HepG2 (cell line): Measurements from ENCODE around the gene DYNLT5. TPM values are rescaled to one million over a fixed set of nuclear protein-coding genes. Genes with fewer than 3 reads are reported as not detected.

ENCODE experiments used
- ATAC-seq: fragments of 200-7000 bp; cut with Tn5 transposase; 3 replicates; pipeline ENCODE4 v1.9.1; 2020; ENCODE audit warnings: mild to moderate bottlenecking, moderate library complexity
- BruUV-seq: library from RNA; stranded (reverse); fragments of 400-500 nt; replicated peaks from 2 replicates; lab custom pipeline; 2021; lab: Mats Ljungman, UMichigan
- CTCF ChIA-PET: fragments of 300-600 bp; formaldehyde crosslinking; extraction: SDS; loops from one replicate; lab custom pipeline; 2021; ENCODE audit warnings: low total read pairs, inconsistent platforms, low intra/inter-chr PET ratio; lab: Yijun Ruan, JAX
- POLR2A ChIA-PET: fragments of 350-600 bp; sonication (Branson Sonifier 250); formaldehyde crosslinking; loops from one replicate; lab custom pipeline; 2020; ENCODE audit warnings: antibody characterized with exemption, inconsistent platforms; lab: Yijun Ruan, JAX
- DNase-seq: peaks from one replicate; pipeline ENCODE4 v3.0.0-alpha.2; 2015; ENCODE audit warnings: low spot score
- FAIRE-seq: peaks from 3 replicates; lab custom pipeline; 2011; peaks lifted over from hg19 to GRCh38; lab: Jason Lieb, UNC
- H2AFZ ChIP-seq: one replicate; pipeline ENCODE4 v1.6.1; 2011; ENCODE audit warnings: low read length, inconsistent platforms
- H3K27ac ChIP-seq: fragments of 300-600 bp; 3 replicates; pipeline ENCODE4 v1.8.0; 2011; ENCODE audit warnings: mixed run types, mild to moderate bottlenecking, mixed read lengths, low read length, inconsistent platforms; ENCODE audit not compliant: insufficient read depth; ENCODE audit errors: extremely low read length
- H3K27me3 ChIP-seq, 2 experiments: fragments of 200-600 bp in 1 of 2; 2 replicates in 1 of 2; 3 replicates in 1 of 2; pipeline versions ENCODE4 v1.6.0 to v1.8.0; 2011; ENCODE audit warnings: low read length in 2 of 2, mild to moderate bottlenecking in 2 of 2, moderate library complexity in 2 of 2, inconsistent platforms in 1 of 2; ENCODE audit not compliant: insufficient read depth in 2 of 2, control insufficient read depth in 1 of 2
- H3K36me3 ChIP-seq, 2 experiments: fragments of 200-600 bp in 1 of 2; replicated peaks in 1 of 2; 2 replicates in 1 of 2; 3 replicates in 1 of 2; pipeline versions ENCODE4 v1.5.1 to v1.8.0; 2011; ENCODE audit warnings: low read length in 2 of 2, inconsistent platforms in 1 of 2; ENCODE audit not compliant: insufficient read depth in 2 of 2, control insufficient read depth in 1 of 2
- H3K4me1 ChIP-seq: 2 replicates; pipeline ENCODE4 v1.5.1; 2012; ENCODE audit warnings: low read length, inconsistent platforms; ENCODE audit not compliant: insufficient read depth
- H3K4me2 ChIP-seq: 2 replicates; pipeline ENCODE4 v1.6.0; 2011; ENCODE audit warnings: low read depth, low read length, inconsistent platforms
- H3K4me3 ChIP-seq, 3 experiments: fragments of 200-600 bp in 1 of 3; sonication (generic), shearing (Covaris generic) in 1 of 3; replicated peaks in 1 of 3; 2 replicates each; pipeline ENCODE4 v1.5.1; 2011 to 2016; ENCODE audit warnings: low read length in 3 of 3, inconsistent platforms in 2 of 3, low read depth in 2 of 3, mild to moderate bottlenecking in 2 of 3, control low read depth in 1 of 3, mixed read lengths in 1 of 3; ENCODE audit not compliant: insufficient read depth in 1 of 3
- H3K79me2 ChIP-seq: one replicate; pipeline ENCODE4 v1.6.1; 2011; ENCODE audit warnings: low read length, inconsistent platforms; ENCODE audit not compliant: insufficient read depth
- H3K9ac ChIP-seq: 2 replicates; pipeline ENCODE4 v1.6.0; 2011; ENCODE audit warnings: mild to moderate bottlenecking, low read depth, low read length, inconsistent platforms; ENCODE audit not compliant: insufficient read depth
- H3K9me3 ChIP-seq: 2 replicates; pipeline ENCODE4 v1.5.1; 2012; ENCODE audit warnings: mild to moderate bottlenecking, low read length
- H4K20me1 ChIP-seq: 2 replicates; pipeline ENCODE4 v1.6.0; 2011; ENCODE audit warnings: inconsistent platforms, mild to moderate bottlenecking, low read length, moderate library complexity; ENCODE audit not compliant: insufficient read depth
- CBX2 ChIP-seq, 2 experiments: fragments of 200-600 bp in 1 of 2; sonication (generic); formaldehyde crosslinking in 1 of 2; IDR thresholded peaks; 2 replicates each; pipeline versions ENCODE4 v1.7.0 to v1.8.1; 2018 to 2022; ENCODE audit warnings: low read depth in 2 of 2, low read length in 1 of 2, mild to moderate bottlenecking in 1 of 2, missing genetic modification reagents in 1 of 2
- CREB1 ChIP-seq, 2 experiments: fragments of 450-650 bp in 1 of 2; IDR thresholded peaks; 2 replicates each; pipeline ENCODE4 v1.6.1; 2016 to 2017; ENCODE audit warnings: control low read depth in 1 of 2, mild to moderate bottlenecking in 1 of 2, missing compliant biosample characterization in 1 of 2, missing genetic modification characterization in 1 of 2
- DR1 ChIP-seq: sonication (generic); formaldehyde crosslinking; IDR thresholded peaks from 2 replicates; pipeline ENCODE4 v1.8.0; 2021; ENCODE audit warnings: mild to moderate bottlenecking, missing genetic modification reagents, inconsistent platforms
- ONECUT2 ChIP-seq: sonication (generic); formaldehyde crosslinking; IDR thresholded peaks from 2 replicates; pipeline ENCODE4 v1.4.0; 2020; ENCODE audit warnings: missing genetic modification reagents
- PITX1 ChIP-seq: sonication (generic); formaldehyde crosslinking; IDR thresholded peaks from 2 replicates; pipeline ENCODE4 v1.5.1; 2020; ENCODE audit warnings: mild to moderate bottlenecking, missing genetic modification reagents
- SP4 ChIP-seq: sonication (generic); formaldehyde crosslinking; IDR thresholded peaks from 2 replicates; pipeline ENCODE4 v1.8.1; 2023; ENCODE audit warnings: mild to moderate bottlenecking, missing genetic modification reagents
- ZFP36 ChIP-seq: fragments of 150-350 bp; IDR thresholded peaks from 2 replicates; pipeline ENCODE4 v1.6.1; 2018; ENCODE audit warnings: borderline replicate concordance, low read length, low read depth; ENCODE audit not compliant: partially characterized antibody
- WGBS: methylation state at CpG from one replicate; pipeline ENCODE4 v1.1.6; 2017; ENCODE audit warnings: low lambda C conversion rate; 5-methylcytosine and 5-hydroxymethylcytosine counted together
- in situ Hi-C: cut with HindIII; loops from 2 replicates; pipeline ENCODE4 v1.10.0; 2017; ENCODE audit warnings: low pct_unique_long_range_greater_than_20kb; ENCODE audit not compliant: extremely low pct_ligation_motif_present
- intact Hi-C: fragments of 100-400 bp; cut with micrococcal nuclease; formaldehyde crosslinking; loops from one replicate; pipeline ENCODE4 v1.10.0; 2022; ENCODE audit not compliant: unreplicated experiment
- polyA plus RNA-seq, 8 experiments: library from polyadenylated mRNA; depleted of rRNA in 3 of 8; stranded (reverse) in 7 of 8; unstranded in 1 of 8; fragments of >200 nt; fragmentation: Illumina TruSeq in 4 of 8; extraction: Trizol in 4 of 8; gene quantifications; 2 replicates each; pipeline versions ENCODE4 v1.2.1 to v1.2.3, GENCODE V29; 2011 to 2016; ENCODE audit warnings: low read depth in 4 of 8, missing spikeins in 1 of 8, mixed read lengths in 1 of 8; ENCODE audit not compliant: insufficient read depth in 1 of 8
- total RNA-seq, 5 experiments: library from RNA; depleted of rRNA; stranded (reverse); fragments of >200 nt; fragmentation: Illumina TruSeq; extraction: Trizol; gene quantifications; 2 replicates each; pipeline ENCODE4 v1.2.3, GENCODE V29; 2016; ENCODE audit warnings: low read depth in 1 of 5
- TF ChIP-seq, protein P1 (sequence below): sonication (generic); formaldehyde crosslinking; conservative IDR thresholded peaks from 2 replicates; pipeline ENCODE4 v1.4.0; 2020; ENCODE audit warnings: missing genetic modification reagents

The DYNLT5 gene
- total and polyA plus RNA-seq, 2 of the 13 experiments (the other 11 are each of a cell fraction or from before 2014, with no cell fraction given): not detected

DNA sequence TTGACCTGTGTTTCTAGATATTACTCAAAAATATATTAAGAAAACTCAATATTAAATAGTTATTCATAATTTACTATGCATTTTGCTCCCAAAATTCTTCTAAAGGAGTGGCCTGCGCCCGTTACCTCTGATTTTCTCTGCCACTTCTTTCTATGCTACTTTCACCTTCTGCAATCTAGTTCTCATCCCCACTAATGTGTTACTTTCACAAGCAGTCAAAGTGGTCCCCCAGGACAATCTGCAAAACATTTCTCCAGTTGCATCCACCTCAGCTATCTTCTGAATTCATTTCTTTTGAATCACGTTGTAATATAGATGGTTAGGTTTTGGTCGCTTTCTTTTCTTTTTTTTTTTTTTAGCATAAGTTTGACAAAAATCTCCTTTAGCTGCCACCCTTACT is 35.4 kb downstream of the DYNLT5 start (continued):
- TF ChIP-seq, protein P1, sequence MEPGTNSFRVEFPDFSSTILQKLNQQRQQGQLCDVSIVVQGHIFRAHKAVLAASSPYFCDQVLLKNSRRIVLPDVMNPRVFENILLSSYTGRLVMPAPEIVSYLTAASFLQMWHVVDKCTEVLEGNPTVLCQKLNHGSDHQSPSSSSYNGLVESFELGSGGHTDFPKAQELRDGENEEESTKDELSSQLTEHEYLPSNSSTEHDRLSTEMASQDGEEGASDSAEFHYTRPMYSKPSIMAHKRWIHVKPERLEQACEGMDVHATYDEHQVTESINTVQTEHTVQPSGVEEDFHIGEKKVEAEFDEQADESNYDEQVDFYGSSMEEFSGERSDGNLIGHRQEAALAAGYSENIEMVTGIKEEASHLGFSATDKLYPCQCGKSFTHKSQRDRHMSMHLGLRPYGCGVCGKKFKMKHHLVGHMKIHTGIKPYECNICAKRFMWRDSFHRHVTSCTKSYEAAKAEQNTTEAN (CRISPR knock-in tag): no peak
- TF ChIP-seq DR1 (CRISPR knock-in tag) (no peak), ONECUT2 (no peak)

DNA sequence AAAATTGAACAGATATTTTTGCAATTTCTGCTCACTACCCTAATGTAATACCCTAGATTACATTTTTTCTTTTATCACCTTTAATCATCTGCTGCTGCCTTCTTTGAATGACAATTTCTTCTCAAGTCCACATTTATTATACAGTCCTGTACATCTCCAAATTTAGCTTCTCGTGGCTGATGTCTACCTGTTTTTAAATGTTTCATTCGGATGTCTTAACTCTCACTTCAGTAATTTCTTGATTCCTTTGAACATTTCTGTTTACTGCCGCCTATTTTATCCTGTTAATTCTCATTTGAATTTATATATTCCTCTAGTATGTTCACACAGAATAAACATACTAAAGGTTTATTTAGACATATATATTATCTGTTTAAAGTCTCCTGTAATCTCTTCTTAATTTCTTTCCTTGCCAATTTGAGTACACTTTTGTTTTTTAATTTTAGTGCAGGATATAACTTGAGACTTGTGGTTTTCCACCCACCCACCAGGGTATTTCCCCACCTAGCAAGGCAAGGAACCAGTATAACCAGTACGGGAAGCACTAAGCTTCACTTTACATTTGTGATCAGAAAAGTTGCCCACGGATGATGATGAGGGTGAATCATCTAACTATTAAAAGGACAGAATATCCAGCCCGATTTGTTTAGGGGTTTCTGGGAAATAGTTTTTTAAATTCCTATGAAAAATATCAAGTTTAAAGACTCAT is 36.1 kb downstream of the DYNLT5 start:
- Histone ChIP-seq H4K20me1 (no peaks in the 10 kb centered on the region), H3K27me3 (no peaks in the 10 kb centered on the region), H3K4me3 (no peak overlapping the region), H3K9ac (no peak overlapping the region), H3K36me3 (no peaks in the 10 kb centered on the region), H3K79me2 (no peaks in the 10 kb centered on the region), H2AFZ (no peak overlapping the region), H3K9me3 (no peaks in the 10 kb centered on the region), H3K4me2 (no peak overlapping the region), H3K4me1 (no peaks in the 10 kb centered on the region), H3K27ac (no peak overlapping the region)
- no TSS peak for BruUV-seq
- WGBS: 6% methylated on average over 6 of the region's 6 CpGs
- in situ Hi-C loops: no loop called here
- no peak for FAIRE-seq
- ChIA-PET POLR2A (no interaction called here), CTCF (no interaction called here)
- intact Hi-C loops: no loop called here
- DNase-seq: no peak
- TF ChIP-seq ZFP36 (no peak), PITX1 (CRISPR knock-in tag) (no peak), CREB1 (IDR thresholded peaks at IDR 0.05) (no peak), CREB1 (CRISPR knock-in tag; IDR thresholded peaks at IDR 0.05) (no peak), CBX2 (IDR thresholded peaks at IDR 0.05; ENCODE audit: low read depth, low read length) (no peak), CBX2 (CRISPR knock-in tag; IDR thresholded peaks at IDR 0.05; ENCODE audit: low read depth) (no peak), SP4 (CRISPR knock-in tag) (no peak)
- ATAC-seq: no peak
